DOHH2 (cell line): ENCODE data around the gene NENF.

Source experiments
- EZH2phosphoT487 ChIP-seq: fragments of 200-600 bp; sonication (generic); IDR thresholded peaks from 2 replicates; pipeline ENCODE4 v1.6.1; 2017; ENCODE audit warnings: borderline replicate concordance, mild to moderate bottlenecking, antibody characterized with exemption, low read length, moderate library complexity, mixed read lengths
- TF ChIP-seq, protein P1 (sequence below): fragments of 200-600 bp; sonication (generic); IDR thresholded peaks from one replicate; pipeline ENCODE4 v1.5.1; 2014; ENCODE audit warnings: antibody characterized with exemption, mild to moderate bottlenecking, low read depth, low read length; ENCODE audit not compliant: poor library complexity, severe bottlenecking

DNA sequence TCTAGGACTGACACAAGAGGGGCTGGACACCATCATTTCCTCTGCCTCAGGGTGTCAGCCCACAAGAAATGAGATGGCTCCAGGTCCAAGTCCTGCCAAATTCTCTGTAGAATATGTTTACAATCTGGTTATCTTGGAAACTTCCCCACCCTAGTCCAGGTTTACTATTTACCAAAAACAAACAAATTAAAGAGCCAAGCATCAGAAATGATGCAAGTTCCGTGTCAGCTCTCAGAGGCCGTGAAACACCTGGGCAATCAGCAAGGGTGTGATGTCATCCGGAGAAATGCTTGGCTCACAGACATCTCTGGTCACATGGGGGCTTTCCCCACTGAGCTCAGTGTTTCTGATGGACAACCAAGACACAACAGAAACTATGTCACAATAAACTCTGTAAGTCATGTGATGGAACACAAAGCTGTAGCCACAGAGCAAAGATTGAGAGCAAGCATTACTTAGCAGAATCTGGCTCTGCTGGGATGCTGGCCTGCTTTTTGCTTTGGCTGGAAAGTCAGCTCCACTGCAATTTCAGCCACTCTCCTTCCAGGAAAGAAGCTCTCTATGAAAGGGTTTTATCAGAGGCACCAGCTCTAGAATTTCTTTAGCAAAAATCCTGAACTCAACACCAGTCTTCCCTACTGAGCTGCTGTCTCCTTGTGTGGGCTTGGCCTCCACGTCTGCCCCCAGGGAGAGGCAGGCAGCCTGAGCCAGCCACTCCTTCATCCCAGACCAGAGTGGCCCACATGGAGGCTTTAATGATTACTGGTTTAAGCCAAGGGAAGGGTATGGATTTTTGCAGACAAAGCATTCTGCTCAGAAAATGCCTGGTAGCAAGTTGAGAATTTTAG, 55.9 kb downstream of the NENF start:
- TF ChIP-seq, protein P1, sequence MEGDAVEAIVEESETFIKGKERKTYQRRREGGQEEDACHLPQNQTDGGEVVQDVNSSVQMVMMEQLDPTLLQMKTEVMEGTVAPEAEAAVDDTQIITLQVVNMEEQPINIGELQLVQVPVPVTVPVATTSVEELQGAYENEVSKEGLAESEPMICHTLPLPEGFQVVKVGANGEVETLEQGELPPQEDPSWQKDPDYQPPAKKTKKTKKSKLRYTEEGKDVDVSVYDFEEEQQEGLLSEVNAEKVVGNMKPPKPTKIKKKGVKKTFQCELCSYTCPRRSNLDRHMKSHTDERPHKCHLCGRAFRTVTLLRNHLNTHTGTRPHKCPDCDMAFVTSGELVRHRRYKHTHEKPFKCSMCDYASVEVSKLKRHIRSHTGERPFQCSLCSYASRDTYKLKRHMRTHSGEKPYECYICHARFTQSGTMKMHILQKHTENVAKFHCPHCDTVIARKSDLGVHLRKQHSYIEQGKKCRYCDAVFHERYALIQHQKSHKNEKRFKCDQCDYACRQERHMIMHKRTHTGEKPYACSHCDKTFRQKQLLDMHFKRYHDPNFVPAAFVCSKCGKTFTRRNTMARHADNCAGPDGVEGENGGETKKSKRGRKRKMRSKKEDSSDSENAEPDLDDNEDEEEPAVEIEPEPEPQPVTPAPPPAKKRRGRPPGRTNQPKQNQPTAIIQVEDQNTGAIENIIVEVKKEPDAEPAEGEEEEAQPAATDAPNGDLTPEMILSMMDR: no peak
- TF ChIP-seq EZH2phosphoT487: no peak
